Lung (tissue), 12 donors: Measurements from ENCODE around the gene HMHB1. TPM values are rescaled to one million over a fixed set of nuclear protein-coding genes. Genes with fewer than 3 reads are reported as not detected.
A peak's percentile ranks its signal among the peaks of the same experiment; 100 is the strongest.

Experiments used
- ATAC-seq: fragments of 200-7000 bp; cut with Tn5 transposase; one replicate; pipeline ENCODE4 v1.9.1; 2020; ENCODE audit warnings: moderate number of reproducible peaks; ENCODE audit not compliant: insufficient read depth, low FRiP score
- DNase-seq, 3 donors: peaks; one replicate each; pipeline ENCODE4 v3.0.0-alpha.2; 2013 to 2017
- H3K27ac ChIP-seq, 2 donors: one replicate each; pipeline ENCODE4 v1.5.1; 2013; ENCODE audit warnings: mild to moderate bottlenecking in 2 of 2, moderate library complexity in 2 of 2, control low read depth in 1 of 2, inconsistent platforms in 1 of 2, low read depth in 1 of 2, low read length in 1 of 2
- H3K27me3 ChIP-seq, 3 donors: one replicate each; pipeline ENCODE4 v1.5.1; 2013; ENCODE audit warnings: low read length in 2 of 3; ENCODE audit not compliant: control insufficient read depth in 3 of 3, insufficient read depth in 3 of 3
- H3K36me3 ChIP-seq, 4 donors: one replicate each; pipeline ENCODE4 v1.5.1; 2013; ENCODE audit warnings: low read length in 4 of 4, mild to moderate bottlenecking in 1 of 4, moderate library complexity in 1 of 4; ENCODE audit not compliant: control insufficient read depth in 4 of 4, insufficient read depth in 4 of 4
- H3K4me1 ChIP-seq, 5 donors: one replicate each; pipeline ENCODE4 v1.5.1; 2013; ENCODE audit warnings: low read length in 5 of 5, mild to moderate bottlenecking in 2 of 5, moderate library complexity in 1 of 5; ENCODE audit not compliant: control insufficient read depth in 5 of 5, insufficient read depth in 5 of 5
- H3K4me3 ChIP-seq: one replicate; pipeline ENCODE4 v1.5.1; 2013; ENCODE audit warnings: mild to moderate bottlenecking, control low read depth, moderate library complexity
- H3K9ac ChIP-seq, 2 donors: one replicate each; pipeline ENCODE4 v1.5.1; 2013; ENCODE audit warnings: low read length in 2 of 2, control low read depth in 1 of 2; ENCODE audit not compliant: insufficient read depth in 1 of 2
- H3K9me3 ChIP-seq, 4 donors: one replicate each; pipeline ENCODE4 v1.5.1; 2013; ENCODE audit warnings: low read length in 3 of 4, mild to moderate bottlenecking in 1 of 4, moderate library complexity in 1 of 4; ENCODE audit not compliant: control insufficient read depth in 4 of 4, insufficient read depth in 3 of 4
- CTCF ChIP-seq: IDR thresholded peaks from 2 replicates; pipeline ENCODE4 v1.5.1; 2012; ENCODE audit warnings: mild to moderate bottlenecking; ENCODE audit errors: control extremely low read depth, extremely low read depth
- WGBS, 2 donors: extraction: QIAGEN DNeasy Blood & Tissue Kit; methylation state at CpG; one replicate each; pipeline ENCODE4 v1.1.7; 2013; 5-methylcytosine and 5-hydroxymethylcytosine counted together
- polyA plus RNA-seq, 2 donors: library from polyadenylated mRNA; stranded (reverse); fragments of 200-250 nt; gene quantifications; one replicate each; pipeline ENCODE4 v1.2.1, GENCODE V29; 2013
- total RNA-seq, 2 donors: library from RNA; depleted of rRNA in 1 of 2; stranded (reverse); fragments of >200 nt in 1 of 2; gene quantifications; one replicate each; pipeline ENCODE4 v1.2.1, GENCODE V29; 2014 to 2021
- donor health status: control.
- donor health status: control.
- donor health status: Bipolar disorder and iron deficiency.
- donor health status: healthy.
- donor health status: DM: yes; HTN: yes; CAD: no.

Gene HMHB1
- total and polyA plus RNA-seq, 4 donors, result not detected

GRCh38 chr5:143826951-143827444 lies 15.0 kb downstream of the HMHB1 start:
- Histone ChIP-seq H3K27ac (no peak overlapping the region), H3K4me3 (no peak overlapping the region), H3K9me3 (no peaks in the 10 kb centered on the region), H3K36me3 (no peaks in the 10 kb centered on the region), H3K27me3 (no peaks in the 10 kb centered on the region), H3K4me1 (peaks cover 0 to 5% (median 0%) of the 10 kb centered on the region in 5 donors), H3K9ac (no peak overlapping the region)
- DNase-seq, result peak in 1 of 3 donors; percentile 15
- ATAC-seq, result no peak
- no peak for TF ChIP-seq CTCF
- 50 to 65% methylated on average over 3 of the region's 3 CpGs for WGBS, 2 donors

GRCh38 chr5:143828710-143829109 lies 16.7 kb downstream of the HMHB1 start:
- H3K27me3 ChIP-seq, result no peaks in the 10 kb centered on the region
- no peak overlapping the region for H3K27ac ChIP-seq
- no peaks in the 10 kb centered on the region for H3K9me3 ChIP-seq
- no peak overlapping the region for H3K9ac ChIP-seq
- ATAC-seq (no peak), DNase-seq (no peak)
- 43 to 55% methylated on average over 3 of the region's 3 CpGs for WGBS, 2 donors
- H3K4me3 ChIP-seq, result no peak overlapping the region
- H3K4me1 ChIP-seq, result peaks cover 0 to 5% (median 0%) of the 10 kb centered on the region in 5 donors
- no peak for TF ChIP-seq CTCF
- no peaks in the 10 kb centered on the region for H3K36me3 ChIP-seq

GRCh38 chr5:143833177-143833576 lies 21.2 kb downstream of the HMHB1 start:
- H3K4me1 ChIP-seq, result peaks cover 0 to 2% (median 0%) of the 10 kb centered on the region in 5 donors
- no peak for DNase-seq
- no peaks in the 10 kb centered on the region for H3K36me3 ChIP-seq
- no peak overlapping the region for H3K4me3 ChIP-seq
- no peak for ATAC-seq
- 83 to 91% methylated on average over 4 of the region's 4 CpGs for WGBS, 2 donors
- H3K9ac ChIP-seq, result no peak overlapping the region
- no peaks in the 10 kb centered on the region for H3K9me3 ChIP-seq
- TF ChIP-seq CTCF, result no peak
- no peak overlapping the region for H3K27ac ChIP-seq
- H3K27me3 ChIP-seq, result no peaks in the 10 kb centered on the region

- no peak overlapping the region for H3K27ac ChIP-seq
- H3K9ac ChIP-seq, result no peak overlapping the region
- DNase-seq (no peak), ATAC-seq (no peak)
- H3K9me3 ChIP-seq, result no peaks in the 10 kb centered on the region
- TF ChIP-seq CTCF, result no peak
- WGBS, 2 donors, result 90 to 94% methylated on average over 3 of the region's 3 CpGs
- no peak overlapping the region for H3K4me3 ChIP-seq
- no peaks in the 10 kb centered on the region for H3K4me1 ChIP-seq
- H3K27me3 ChIP-seq, result no peaks in the 10 kb centered on the region
- H3K36me3 ChIP-seq, result no peaks in the 10 kb centered on the region
Observed at GRCh38 chr5:143835251-143835650, 23.3 kb downstream of the HMHB1 start.
